ENCODE data around the gene SOCS3. TPM values are rescaled to one million over a fixed set of nuclear protein-coding genes. Genes with fewer than 3 reads are reported as not detected.
A peak's percentile ranks its signal among the peaks of the same experiment; 100 is the strongest.

SOCS3 gene
- polyA plus RNA-seq, 2 donors: 6.6 to 20.1 TPM

DNA sequence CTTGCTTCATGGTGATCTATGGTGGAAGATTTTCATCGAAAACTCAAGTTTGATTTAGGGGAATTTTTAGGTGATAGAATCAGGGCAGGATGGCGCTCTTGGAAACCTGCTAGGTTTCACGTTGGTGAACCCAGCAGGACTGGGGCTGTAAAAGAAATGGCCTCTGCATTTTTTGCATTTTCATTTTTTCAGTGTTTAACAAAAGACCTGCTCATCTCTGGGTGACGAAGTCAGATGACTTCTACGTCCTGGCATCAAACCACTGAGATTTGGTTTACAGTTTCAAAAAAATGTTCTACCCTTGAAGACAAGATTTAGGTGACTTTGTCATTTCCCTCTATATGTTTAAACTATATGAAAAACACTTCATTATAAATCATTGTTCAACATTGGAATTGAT lies 20.5 kb upstream of the SOCS3 start:
- Histone ChIP-seq H3K27ac (ENCODE audit: low read depth in 2 of 2, low read length in 1 of 2) (no peak overlapping the region), H3K36me3 (ENCODE audit: control insufficient read depth in 2 of 2, insufficient read depth in 2 of 2, low read length in 1 of 2) (no peaks in the 10 kb centered on the region), H3K27me3 (ENCODE audit: control insufficient read depth in 1 of 2, insufficient read depth in 2 of 2, low read length in 2 of 2) (no peaks in the 10 kb centered on the region), H3K4me3 (ENCODE audit: low read depth in 1 of 2, low read length in 2 of 2) (no peak overlapping the region), H3K4me1 (ENCODE audit: control insufficient read depth in 2 of 2, insufficient read depth in 2 of 2, low read length in 1 of 2) (peaks cover 2 to 10% of the 10 kb centered on the region in 2 donors), H3K9me3 (ENCODE audit: control insufficient read depth in 2 of 2, insufficient read depth in 1 of 2, low read depth in 1 of 2, low read length in 1 of 2) (no peaks in the 10 kb centered on the region)
- 78% methylated on average over 5 of the region's 5 CpGs for WGBS, 2 donors

DNA sequence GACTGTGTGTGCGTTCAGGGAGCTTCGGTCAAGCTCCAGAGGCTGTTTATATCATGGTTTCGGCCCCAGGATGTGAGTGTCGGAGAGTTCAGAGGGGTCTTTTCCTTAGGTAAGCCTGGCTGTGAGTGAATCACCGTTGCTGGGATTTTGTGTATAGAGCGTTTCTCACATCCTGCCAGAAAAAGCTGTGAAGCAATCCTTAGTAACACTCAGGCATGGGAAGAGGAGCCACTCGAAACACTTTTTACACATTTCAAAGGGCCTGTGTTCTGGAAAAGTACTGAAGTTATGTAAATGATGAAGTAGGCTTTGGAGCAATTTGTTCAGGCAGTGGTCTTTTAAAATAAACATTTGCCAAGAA lies 19.2 kb upstream of the SOCS3 start:
- no peaks in the 10 kb centered on the region for H3K36me3 ChIP-seq (ENCODE audit: control insufficient read depth in 2 of 2, insufficient read depth in 2 of 2, low read length in 1 of 2)
- H3K4me3 ChIP-seq (ENCODE audit: low read depth in 1 of 2, low read length in 2 of 2): peak overlapping the region; percentile 85 to 93
- peaks cover 2 to 14% of the 10 kb centered on the region in 2 donors for H3K4me1 ChIP-seq (ENCODE audit: control insufficient read depth in 2 of 2, insufficient read depth in 2 of 2, low read length in 1 of 2)
- H3K9me3 ChIP-seq (ENCODE audit: control insufficient read depth in 2 of 2, insufficient read depth in 1 of 2, low read depth in 1 of 2, low read length in 1 of 2): no peaks in the 10 kb centered on the region
- no peaks in the 10 kb centered on the region for H3K27me3 ChIP-seq (ENCODE audit: control insufficient read depth in 1 of 2, insufficient read depth in 2 of 2, low read length in 2 of 2)
- peak overlapping the region; percentile 84 to 90 for H3K27ac ChIP-seq (ENCODE audit: low read depth in 2 of 2, low read length in 1 of 2)
- 2 to 3% methylated on average over 7 of the region's 7 CpGs for WGBS, 2 donors

DNA sequence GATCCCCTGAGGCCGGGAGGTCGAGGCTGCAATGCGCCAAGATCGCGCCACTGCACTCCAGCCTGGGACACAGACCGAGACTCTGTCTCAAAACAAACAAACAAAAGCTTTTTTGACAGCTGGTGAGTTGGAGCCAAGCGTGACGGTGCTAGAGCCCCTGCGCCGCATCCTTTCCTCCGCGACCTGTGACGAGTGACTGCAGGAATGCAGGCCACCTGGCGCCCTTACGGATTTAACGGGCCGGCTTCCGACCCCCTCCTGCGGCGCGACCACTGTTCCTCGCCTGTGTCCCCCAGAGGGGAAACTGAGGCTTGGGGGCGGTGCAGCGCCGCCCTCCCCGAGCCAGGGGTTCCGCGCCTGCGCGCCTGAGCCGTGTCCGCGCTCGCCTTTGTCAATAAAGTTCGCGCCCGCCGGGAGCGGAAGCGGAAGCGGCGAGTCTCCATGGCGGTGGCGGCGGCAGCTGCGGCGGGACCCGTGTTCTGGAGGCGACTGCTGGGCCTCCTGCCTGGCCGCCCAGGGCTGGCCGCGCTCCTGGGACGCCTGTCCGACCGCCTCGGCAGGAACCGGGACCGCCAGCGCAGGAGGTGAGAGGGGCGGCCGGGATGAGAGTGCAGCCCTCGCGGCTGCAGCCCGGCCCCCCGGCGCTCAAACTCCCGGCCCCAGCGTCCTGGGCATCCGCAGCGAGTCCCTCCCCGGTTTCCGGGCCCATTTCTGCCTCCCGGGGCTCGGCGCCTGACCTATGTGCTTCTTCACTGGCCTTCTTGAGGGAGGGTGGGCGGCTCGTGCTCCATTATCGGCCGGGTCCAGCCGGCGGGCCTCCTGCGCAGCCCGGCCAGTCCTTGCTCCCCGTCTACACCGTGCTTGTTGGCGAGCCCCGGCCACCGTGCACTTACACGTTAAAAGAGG lies 18.6 kb upstream of the SOCS3 start, which contains the start of gene PGS1:
Gene PGS1, plus strand, starts transcription at position 425 of the 906 bp plus-strand sequence. Its CDS starts 17 bp downstream, at position 442.
- H3K27ac ChIP-seq (ENCODE audit: low read depth in 2 of 2, low read length in 1 of 2): peak within 1 kb of the TSS; percentile 84 to 90
- H3K9me3 ChIP-seq (ENCODE audit: control insufficient read depth in 2 of 2, insufficient read depth in 1 of 2, low read depth in 1 of 2, low read length in 1 of 2): no peaks in the 10 kb centered on the region
- H3K27me3 ChIP-seq (ENCODE audit: control insufficient read depth in 1 of 2, insufficient read depth in 2 of 2, low read length in 2 of 2): no peaks in the 10 kb centered on the region
- H3K4me1 ChIP-seq (ENCODE audit: control insufficient read depth in 2 of 2, insufficient read depth in 2 of 2, low read length in 1 of 2): peaks cover 2 to 14% of the 10 kb centered on the region in 2 donors
- WGBS, 2 donors: 1% methylated on average over 87 to 89 of the region's 89 CpGs
- peak within 1 kb of the TSS; percentile 85 to 93 for H3K4me3 ChIP-seq (ENCODE audit: low read depth in 1 of 2, low read length in 2 of 2)
- H3K36me3 ChIP-seq (ENCODE audit: control insufficient read depth in 2 of 2, insufficient read depth in 2 of 2, low read length in 1 of 2): no peaks in the 10 kb centered on the region

DNA sequence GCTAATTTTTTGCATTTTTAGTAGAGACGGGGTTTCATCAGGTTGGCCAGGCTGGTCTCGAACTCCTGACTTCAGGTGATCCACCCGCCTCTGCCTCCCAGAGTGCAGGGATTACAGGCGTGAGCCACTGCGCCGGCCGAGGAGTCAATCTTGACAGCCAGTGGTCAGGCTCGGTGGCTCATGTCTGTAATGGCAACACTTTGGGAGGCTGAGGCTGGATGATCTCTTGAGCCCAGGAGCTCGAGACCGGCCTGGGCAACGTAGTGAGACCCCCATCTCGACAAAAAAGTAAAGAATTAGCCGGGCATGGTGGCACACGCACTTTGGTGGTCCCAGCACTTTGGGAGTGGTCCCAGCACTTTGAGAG lies 18.0 kb upstream of the SOCS3 start:
- peak overlapping the region in 1 of 2 donors; percentile 84 for H3K27ac ChIP-seq (ENCODE audit: low read depth in 2 of 2, low read length in 1 of 2)
- H3K36me3 ChIP-seq (ENCODE audit: control insufficient read depth in 2 of 2, insufficient read depth in 2 of 2, low read length in 1 of 2): no peaks in the 10 kb centered on the region
- peaks cover 2 to 12% of the 10 kb centered on the region in 2 donors for H3K4me1 ChIP-seq (ENCODE audit: control insufficient read depth in 2 of 2, insufficient read depth in 2 of 2, low read length in 1 of 2)
- H3K27me3 ChIP-seq (ENCODE audit: control insufficient read depth in 1 of 2, insufficient read depth in 2 of 2, low read length in 2 of 2): no peaks in the 10 kb centered on the region
- 32 to 42% methylated on average over 14 of the region's 14 CpGs for WGBS, 2 donors
- H3K9me3 ChIP-seq (ENCODE audit: control insufficient read depth in 2 of 2, insufficient read depth in 1 of 2, low read depth in 1 of 2, low read length in 1 of 2): no peaks in the 10 kb centered on the region
- H3K4me3 ChIP-seq (ENCODE audit: low read depth in 1 of 2, low read length in 2 of 2): peak overlapping the region; percentile 85 to 93

DNA sequence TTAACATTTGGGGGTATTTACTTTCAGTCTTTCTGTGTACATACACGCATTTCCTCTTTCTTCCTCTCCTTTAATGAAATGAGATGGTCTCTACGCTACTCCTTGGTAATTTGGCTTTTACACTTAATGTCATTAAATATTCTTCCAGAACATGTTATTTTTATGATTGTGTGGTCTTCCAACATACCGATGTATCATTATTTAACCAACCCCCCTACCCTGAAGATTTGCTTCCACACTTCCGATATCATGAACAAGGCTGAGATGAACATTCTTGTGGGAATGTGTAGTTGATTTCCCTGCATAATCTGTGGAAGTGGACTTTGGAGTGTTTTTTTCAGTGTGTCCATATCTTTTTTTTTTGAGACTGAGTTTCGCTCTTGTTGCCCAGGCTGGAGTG lies 16.3 kb upstream of the SOCS3 start:
- no peaks in the 10 kb centered on the region for H3K27me3 ChIP-seq (ENCODE audit: control insufficient read depth in 1 of 2, insufficient read depth in 2 of 2, low read length in 2 of 2)
- no peaks in the 10 kb centered on the region for H3K9me3 ChIP-seq (ENCODE audit: control insufficient read depth in 2 of 2, insufficient read depth in 1 of 2, low read depth in 1 of 2, low read length in 1 of 2)
- peaks cover 2 to 12% of the 10 kb centered on the region in 2 donors for H3K4me1 ChIP-seq (ENCODE audit: control insufficient read depth in 2 of 2, insufficient read depth in 2 of 2, low read length in 1 of 2)
- WGBS, 2 donors: 81 to 85% methylated on average over 5 of the region's 5 CpGs
- H3K4me3 ChIP-seq (ENCODE audit: low read depth in 1 of 2, low read length in 2 of 2): no peak overlapping the region
- no peaks in the 10 kb centered on the region for H3K36me3 ChIP-seq (ENCODE audit: control insufficient read depth in 2 of 2, insufficient read depth in 2 of 2, low read length in 1 of 2)
- H3K27ac ChIP-seq (ENCODE audit: low read depth in 2 of 2, low read length in 1 of 2): no peak overlapping the region

DNA sequence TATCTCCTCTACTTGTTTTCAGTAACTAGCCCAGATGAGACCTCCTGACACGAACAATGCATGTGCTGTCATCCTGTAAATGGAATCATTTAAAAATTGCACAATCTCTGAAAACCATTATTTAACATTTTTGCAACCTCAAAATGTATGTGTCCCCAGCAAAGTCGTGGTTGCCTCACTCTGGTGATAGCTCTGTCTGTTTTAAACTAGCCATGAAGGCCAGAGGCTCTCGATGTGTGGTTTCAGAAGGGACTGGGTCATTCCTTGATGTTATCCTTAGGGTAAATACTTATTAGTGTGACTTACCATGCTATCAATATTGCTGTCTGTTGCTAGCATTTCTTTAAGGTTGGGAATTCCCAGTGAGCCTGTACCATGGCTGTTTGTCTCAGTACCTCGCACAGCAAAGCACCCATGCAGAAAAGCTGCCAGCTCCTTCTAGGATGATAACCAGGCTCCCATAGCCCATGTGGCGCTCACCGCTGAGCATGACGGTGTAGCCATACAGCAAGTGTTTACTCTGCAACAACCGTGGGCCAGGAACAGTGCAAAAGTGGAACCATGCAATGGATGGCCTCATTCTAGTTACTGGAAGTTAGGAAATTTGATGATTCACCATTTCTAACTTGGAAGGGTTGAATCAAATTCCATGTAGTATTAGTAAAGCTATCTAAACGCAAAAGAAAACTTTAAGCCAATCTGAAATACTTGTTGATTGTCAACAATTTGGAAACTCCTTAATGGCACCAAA lies 15.7 kb upstream of the SOCS3 start:
- no peaks in the 10 kb centered on the region for H3K36me3 ChIP-seq (ENCODE audit: control insufficient read depth in 2 of 2, insufficient read depth in 2 of 2, low read length in 1 of 2)
- WGBS, 2 donors: 41 to 49% methylated on average over 9 of the region's 9 CpGs
- H3K27ac ChIP-seq (ENCODE audit: low read depth in 2 of 2, low read length in 1 of 2): peak overlapping the region in 1 of 2 donors; percentile 72
- no peaks in the 10 kb centered on the region for H3K27me3 ChIP-seq (ENCODE audit: control insufficient read depth in 1 of 2, insufficient read depth in 2 of 2, low read length in 2 of 2)
- H3K4me1 ChIP-seq (ENCODE audit: control insufficient read depth in 2 of 2, insufficient read depth in 2 of 2, low read length in 1 of 2): peaks cover 2 to 12% of the 10 kb centered on the region in 2 donors
- H3K9me3 ChIP-seq (ENCODE audit: control insufficient read depth in 2 of 2, insufficient read depth in 1 of 2, low read depth in 1 of 2, low read length in 1 of 2): no peaks in the 10 kb centered on the region
- H3K4me3 ChIP-seq (ENCODE audit: low read depth in 1 of 2, low read length in 2 of 2): no peak overlapping the region

DNA sequence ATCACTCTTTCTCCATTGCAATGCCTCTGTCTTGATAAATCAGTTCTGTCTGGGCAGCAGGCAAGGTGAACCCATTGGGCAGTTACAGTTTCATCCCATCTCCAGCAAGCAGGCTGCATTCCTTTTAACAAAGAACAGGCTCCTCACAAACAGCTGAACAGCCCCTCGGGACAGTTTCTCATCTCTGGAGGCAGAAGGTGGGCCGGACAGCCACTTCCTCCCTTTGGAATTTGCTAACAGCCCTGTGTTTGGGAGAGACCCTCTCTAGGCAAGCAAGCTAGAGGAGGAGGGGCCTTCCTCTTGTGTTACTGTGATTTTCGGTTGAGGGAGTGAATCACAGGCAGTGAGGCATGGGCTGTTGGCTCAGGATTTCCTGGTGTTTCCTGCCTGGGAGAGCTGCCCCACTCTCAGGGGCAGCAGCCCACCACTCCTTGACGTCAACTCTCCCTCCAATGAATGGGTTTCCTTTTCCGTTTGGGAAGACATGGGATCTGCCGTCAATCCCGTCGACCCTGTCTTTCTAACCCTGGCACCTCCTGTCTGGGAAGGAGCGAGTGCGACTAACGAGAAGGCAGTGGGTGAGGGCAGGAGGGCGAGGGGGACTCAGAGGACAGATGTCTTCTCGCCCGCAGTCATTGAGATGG lies 14.9 kb upstream of the SOCS3 start:
- no peak overlapping the region for H3K4me3 ChIP-seq (ENCODE audit: low read depth in 1 of 2, low read length in 2 of 2)
- 67 to 76% methylated on average over 14 of the region's 14 CpGs for WGBS, 2 donors
- H3K9me3 ChIP-seq (ENCODE audit: control insufficient read depth in 2 of 2, insufficient read depth in 1 of 2, low read depth in 1 of 2, low read length in 1 of 2): no peaks in the 10 kb centered on the region
- no peaks in the 10 kb centered on the region for H3K27me3 ChIP-seq (ENCODE audit: control insufficient read depth in 1 of 2, insufficient read depth in 2 of 2, low read length in 2 of 2)
- H3K36me3 ChIP-seq (ENCODE audit: control insufficient read depth in 2 of 2, insufficient read depth in 2 of 2, low read length in 1 of 2): no peaks in the 10 kb centered on the region
- peak overlapping the region in 1 of 2 donors; percentile 44 for H3K27ac ChIP-seq (ENCODE audit: low read depth in 2 of 2, low read length in 1 of 2)
- H3K4me1 ChIP-seq (ENCODE audit: control insufficient read depth in 2 of 2, insufficient read depth in 2 of 2, low read length in 1 of 2): peaks cover 2 to 12% of the 10 kb centered on the region in 2 donors

DNA sequence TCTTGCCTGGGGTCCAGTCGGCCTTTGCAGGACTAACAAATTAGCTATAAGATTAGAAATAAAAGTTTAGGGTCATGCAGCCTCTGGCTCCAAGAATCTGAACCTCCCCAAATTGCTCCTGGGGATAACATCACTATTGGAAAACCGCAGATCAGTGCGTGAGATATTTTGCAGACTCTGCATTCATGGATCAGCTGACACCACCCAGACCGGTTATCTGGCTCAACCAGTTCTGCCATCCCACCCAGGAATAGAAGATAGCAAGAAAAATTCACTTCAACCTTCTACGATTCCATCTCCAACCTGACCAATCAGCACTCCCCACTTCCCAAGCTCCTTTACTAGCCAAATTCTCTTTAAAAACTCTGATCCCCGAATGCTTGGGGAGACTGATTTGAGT lies 14.3 kb upstream of the SOCS3 start:
- no peak overlapping the region for H3K4me3 ChIP-seq (ENCODE audit: low read depth in 1 of 2, low read length in 2 of 2)
- whole genome bisulfite sequencing, 2 donors: 49 to 59% methylated on average over 6 of the region's 6 CpGs
- H3K27me3 ChIP-seq (ENCODE audit: control insufficient read depth in 1 of 2, insufficient read depth in 2 of 2, low read length in 2 of 2): no peaks in the 10 kb centered on the region
- H3K36me3 ChIP-seq (ENCODE audit: control insufficient read depth in 2 of 2, insufficient read depth in 2 of 2, low read length in 1 of 2): no peaks in the 10 kb centered on the region
- H3K4me1 ChIP-seq (ENCODE audit: control insufficient read depth in 2 of 2, insufficient read depth in 2 of 2, low read length in 1 of 2): peaks cover 2 to 12% of the 10 kb centered on the region in 2 donors
- H3K27ac ChIP-seq (ENCODE audit: low read depth in 2 of 2, low read length in 1 of 2): no peak overlapping the region
- H3K9me3 ChIP-seq (ENCODE audit: control insufficient read depth in 2 of 2, insufficient read depth in 1 of 2, low read depth in 1 of 2, low read length in 1 of 2): no peaks in the 10 kb centered on the region

DNA sequence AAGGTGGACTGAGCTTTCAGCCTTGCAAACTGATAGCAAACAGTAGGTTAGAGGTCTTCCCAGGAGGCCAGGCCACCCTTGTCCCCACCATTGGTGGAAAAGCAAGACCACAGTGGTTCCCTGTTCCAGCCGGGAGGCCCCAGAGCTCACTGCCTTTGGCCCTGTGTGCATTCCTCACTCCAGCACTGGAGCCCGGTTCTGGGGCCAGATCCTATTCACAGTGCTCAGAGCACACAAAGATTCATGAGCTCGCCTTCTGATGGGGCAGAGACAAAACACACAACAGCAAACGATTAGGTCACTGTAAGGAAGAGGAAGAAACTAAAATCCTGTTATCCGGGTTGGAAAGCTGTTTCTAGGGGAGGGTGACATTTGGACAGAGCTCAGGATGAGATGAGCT lies 13.0 kb upstream of the SOCS3 start:
- Histone ChIP-seq H3K4me1 (ENCODE audit: control insufficient read depth in 2 of 2, insufficient read depth in 2 of 2, low read length in 1 of 2) (peaks cover 0 to 10% of the 10 kb centered on the region in 2 donors), H3K36me3 (ENCODE audit: control insufficient read depth in 2 of 2, insufficient read depth in 2 of 2, low read length in 1 of 2) (no peaks in the 10 kb centered on the region), H3K4me3 (ENCODE audit: low read depth in 1 of 2, low read length in 2 of 2) (no peak overlapping the region), H3K27me3 (ENCODE audit: control insufficient read depth in 1 of 2, insufficient read depth in 2 of 2, low read length in 2 of 2) (no peaks in the 10 kb centered on the region), H3K9me3 (ENCODE audit: control insufficient read depth in 2 of 2, insufficient read depth in 1 of 2, low read depth in 1 of 2, low read length in 1 of 2) (no peaks in the 10 kb centered on the region), H3K27ac (ENCODE audit: low read depth in 2 of 2, low read length in 1 of 2) (no peak overlapping the region)
- 72 to 77% methylated on average over 5 of the region's 5 CpGs for WGBS, 2 donors
